HTR-8/SVneo (cell line): Measurements from ENCODE around the gene DPH6.
A peak's percentile ranks its signal among the peaks of the same experiment; 100 is the strongest.

Experiments used
- DNase-seq: peaks from one replicate; pipeline ENCODE4 v3.0.0; 2011; ENCODE audit warnings: low spot score, mixed read lengths; ENCODE audit not compliant: insufficient read length
- FAIRE-seq: peaks from 2 replicates; lab custom pipeline; 2011; peaks lifted over from hg19 to GRCh38; lab: Jason Lieb, UNC

The DPH6 gene

DNA sequence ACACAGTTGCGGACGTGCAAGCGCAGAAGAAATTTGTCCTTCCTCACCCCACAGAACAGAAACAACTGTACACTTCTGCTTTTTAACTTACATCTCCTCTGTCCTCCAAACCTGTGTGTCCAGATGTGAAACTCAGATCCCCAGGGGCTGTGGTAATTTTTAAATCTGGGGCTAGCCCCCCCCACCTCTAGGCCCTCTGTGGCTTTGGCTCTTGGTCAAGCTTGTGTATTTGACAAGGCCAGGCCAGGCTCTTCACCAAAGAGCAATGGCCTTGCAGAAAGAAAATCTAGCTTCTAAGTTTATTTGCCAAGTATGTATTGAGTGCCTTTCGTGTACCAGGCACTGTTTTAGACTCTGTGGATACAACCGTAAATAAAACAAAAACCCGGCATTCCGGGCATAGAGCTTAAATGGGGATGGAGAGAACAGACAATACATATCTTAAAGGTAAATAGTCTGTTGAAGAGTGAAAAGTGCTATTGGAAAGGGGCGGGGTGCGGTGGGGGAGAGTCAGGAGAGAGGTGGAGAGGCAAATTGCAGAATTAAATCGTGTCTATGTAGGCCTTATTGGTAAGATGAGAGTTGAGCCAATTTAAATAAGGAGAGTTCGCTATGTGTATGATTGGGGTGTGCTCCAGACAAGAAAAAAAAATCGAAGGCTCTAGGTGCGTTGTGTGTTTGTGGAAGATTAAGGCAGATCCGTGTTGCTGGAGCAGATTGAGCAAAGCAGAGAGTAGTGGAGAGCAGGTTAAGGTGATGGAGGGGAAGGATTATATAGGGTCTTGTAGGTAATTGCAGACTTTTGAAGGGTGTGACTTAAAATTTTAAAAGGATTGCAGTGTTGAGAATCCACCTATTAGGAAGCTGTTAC is 781 bp upstream of the DPH6 start:
- FAIRE-seq (no peak), DNase-seq (peak; percentile 1)

DNA sequence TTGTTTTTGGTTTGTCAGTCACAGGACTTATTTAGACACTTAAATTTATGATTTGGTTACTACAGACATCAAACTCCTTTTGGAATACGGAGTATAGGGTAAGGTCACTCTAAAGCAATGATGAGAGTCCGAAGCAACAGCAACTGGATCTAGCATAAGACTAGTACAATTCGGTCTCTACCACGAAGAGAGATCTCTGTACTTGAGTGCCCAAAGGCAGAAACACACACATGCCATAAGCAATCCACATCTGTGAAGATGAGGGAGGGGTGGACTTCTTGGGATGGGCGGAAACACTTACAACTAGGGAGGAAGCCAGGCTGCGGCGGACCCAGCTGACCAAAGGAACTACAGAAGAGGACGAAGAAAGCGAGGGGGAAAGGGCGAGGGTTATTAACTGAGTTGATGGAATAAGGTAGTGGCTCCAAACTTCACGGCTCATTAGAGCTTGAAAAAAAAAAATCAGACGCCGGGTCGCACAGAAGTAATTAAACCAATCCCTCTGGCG is 595 bp downstream of the DPH6 start:
- FAIRE-seq (no peak), DNase-seq (peak; percentile 26)

GRCh38 chr15:35540885-35541284 is 5.1 kb downstream of the DPH6 start:
- DNase-seq = no peak
- no peak for FAIRE-seq

DNA sequence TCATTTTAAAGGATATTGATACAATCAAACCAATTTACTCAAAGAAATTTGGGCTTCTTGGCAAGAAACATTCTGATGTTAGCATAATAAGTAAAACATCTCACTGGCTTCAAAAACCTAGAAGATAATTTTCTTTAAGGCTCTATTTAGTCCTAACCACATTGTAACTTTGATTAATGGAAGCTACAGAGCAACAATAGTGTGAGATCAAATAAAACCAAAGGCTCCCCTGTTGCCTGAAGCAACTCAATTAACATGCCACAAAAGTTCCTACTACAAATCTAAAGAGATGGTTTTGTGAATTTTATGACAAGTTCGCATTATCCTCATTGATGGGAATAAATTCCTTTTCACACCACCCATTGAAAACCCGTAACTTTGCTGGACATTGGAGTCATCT is 5.9 kb downstream of the DPH6 start:
- DNase-seq = no peak
- FAIRE-seq = no peak

DNA sequence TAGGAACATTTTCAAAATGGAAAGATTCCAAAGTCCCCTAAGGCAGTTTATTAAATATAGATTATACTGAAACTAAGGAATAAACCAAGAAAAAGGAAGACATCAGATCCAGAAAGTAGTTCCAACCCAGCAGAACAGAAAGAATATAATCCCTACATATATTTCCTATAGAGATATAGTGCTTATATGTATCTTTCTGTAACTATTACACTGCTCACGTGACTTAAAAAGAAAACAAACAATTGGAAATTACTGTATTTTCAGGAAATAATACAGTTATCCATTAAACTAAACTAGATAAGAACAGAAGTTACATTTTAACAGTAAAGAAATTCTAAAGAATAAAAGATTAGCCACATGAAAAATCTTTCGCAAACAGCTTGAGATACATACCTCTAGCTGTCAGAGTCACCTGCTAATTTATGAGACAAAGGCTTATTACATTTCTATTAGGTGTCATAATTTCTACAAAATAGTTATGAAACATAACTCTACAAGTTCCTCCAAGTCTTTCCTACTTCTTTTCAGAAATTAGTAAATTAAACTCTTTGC is 10.5 kb downstream of the DPH6 start:
- no peak for DNase-seq
- FAIRE-seq = no peak

DNA sequence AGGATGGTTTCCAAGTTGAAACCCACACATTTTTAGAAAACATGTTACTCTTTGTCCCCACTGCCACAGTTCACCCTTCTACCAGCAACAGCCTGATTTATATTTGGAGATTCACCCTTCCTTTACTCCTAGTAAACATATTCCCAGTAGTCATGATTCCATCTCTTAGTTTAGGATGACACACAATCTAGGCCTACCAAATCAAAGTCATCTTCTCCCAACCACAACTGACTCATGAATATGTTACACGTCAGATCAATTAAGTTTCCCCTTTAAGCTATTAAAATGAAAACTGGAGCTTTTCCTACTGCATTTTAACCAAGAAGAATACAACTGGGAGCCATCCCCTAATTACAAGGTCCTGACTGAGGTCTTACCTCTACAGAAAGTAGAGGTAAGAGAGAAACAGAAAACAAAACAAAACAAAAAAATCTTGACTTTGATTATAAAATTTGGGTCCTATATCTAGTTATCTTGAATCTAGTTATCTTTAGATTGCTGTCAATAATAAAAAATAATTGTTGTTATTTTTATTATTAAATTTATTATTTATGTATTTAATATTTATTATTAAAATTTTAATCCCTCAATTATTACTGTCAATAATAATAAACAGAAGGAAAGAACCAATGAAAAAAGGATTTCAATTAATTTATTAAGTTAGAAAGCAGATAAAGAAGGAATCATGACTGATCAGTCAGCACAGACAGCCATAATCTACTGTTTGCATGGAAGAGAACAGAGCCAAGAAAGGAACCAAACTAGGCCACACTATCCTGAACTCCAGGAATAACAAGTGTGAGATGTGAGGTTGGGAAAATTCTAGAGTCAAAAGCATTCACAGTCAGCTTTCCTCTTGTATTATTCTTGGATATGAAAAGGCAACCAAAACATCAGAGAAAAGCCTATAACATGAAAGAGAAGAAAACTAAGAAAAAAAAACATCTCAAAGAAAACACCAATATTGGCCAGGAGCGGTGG is 12.5 kb downstream of the DPH6 start:
- DNase-seq (no peak), FAIRE-seq (no peak)

GRCh38 chr15:35530698-35531097 is 15.3 kb downstream of the DPH6 start:
- DNase-seq (no peak), FAIRE-seq (no peak)

- FAIRE-seq = no peak
- DNase-seq = no peak
Measured at GRCh38 chr15:35529784-35530183, 16.2 kb downstream of the DPH6 start.

GRCh38 chr15:35522061-35522460 is 23.9 kb downstream of the DPH6 start:
- DNase-seq = no peak
- FAIRE-seq = no peak

- FAIRE-seq (no peak), DNase-seq (peak; percentile 7)
Measured at GRCh38 chr15:35519541-35520149, 26.3 kb downstream of the DPH6 start.

DNA sequence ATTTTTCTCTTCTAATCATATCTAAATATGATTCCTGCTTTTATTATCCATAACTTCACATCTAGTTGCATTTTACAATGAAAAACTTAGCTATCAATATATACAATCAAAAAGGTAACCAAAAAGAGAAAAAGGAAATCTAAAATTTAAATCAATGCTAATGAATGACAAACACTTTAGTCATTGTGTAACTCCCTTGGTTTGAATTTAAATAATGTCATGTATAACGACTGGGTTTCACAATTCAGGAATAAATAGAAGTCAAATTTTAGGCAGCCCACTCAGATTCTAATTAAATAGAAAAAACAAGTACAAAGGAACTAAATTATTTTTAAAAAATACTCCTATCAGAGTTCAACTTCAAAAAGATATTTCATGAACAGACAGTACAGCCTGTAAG is 26.9 kb downstream of the DPH6 start:
- no peak for FAIRE-seq
- no peak for DNase-seq

GRCh38 chr15:35514759-35515158 is 31.2 kb downstream of the DPH6 start:
- DNase-seq (no peak), FAIRE-seq (no peak)

- no peak for DNase-seq
- no peak for FAIRE-seq
Measured at GRCh38 chr15:35507932-35508638, 37.9 kb downstream of the DPH6 start.

DNA sequence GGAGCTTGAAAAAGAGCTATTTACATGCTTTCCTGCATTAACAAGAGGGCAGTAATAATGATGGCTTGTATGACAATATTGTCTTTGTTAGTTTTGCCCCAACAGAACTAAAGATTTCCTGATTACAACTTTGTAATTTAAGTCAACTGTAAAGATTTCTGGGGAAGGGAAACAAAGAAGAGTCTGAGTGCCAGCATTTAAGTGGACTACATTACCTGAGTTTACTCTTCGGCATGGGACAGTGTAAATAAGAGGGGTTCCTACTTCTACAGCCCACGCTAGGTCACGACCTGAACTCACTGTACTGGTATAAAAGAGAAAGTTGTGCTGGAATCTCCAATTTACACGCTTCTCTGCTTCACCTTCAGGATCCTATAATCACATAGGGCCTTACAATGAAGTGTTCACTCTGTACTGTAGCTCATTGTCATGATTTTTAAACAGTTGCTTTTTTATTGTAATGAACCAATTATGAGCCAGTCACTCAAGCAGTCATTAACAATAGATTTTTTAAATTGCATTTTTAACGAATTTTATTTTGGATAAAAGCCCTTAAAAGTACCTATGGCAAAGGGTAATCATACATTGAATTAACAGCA is 39.6 kb downstream of the DPH6 start:
- no peak for FAIRE-seq
- DNase-seq = no peak

GRCh38 chr15:35505809-35506208 is 40.2 kb downstream of the DPH6 start:
- FAIRE-seq (no peak), DNase-seq (no peak)

DNA sequence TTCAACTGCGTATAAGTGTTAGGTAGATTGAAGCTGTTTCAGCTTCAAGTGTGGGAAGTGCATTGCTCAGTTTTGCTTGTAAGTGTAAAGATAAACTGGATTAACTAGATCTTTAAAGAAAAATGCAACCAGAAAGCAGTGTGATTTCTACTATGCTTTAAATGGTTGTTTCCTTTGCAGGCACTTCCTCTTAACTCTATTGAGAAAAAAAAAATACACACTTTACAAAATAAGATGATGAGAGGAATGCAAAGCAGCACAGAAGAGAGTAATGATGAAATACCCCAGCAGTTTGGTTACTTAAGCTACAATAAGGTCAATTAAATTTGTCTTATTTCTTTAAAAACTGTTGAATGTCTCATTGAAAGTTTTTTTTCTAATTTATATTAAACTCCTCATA is 40.8 kb downstream of the DPH6 start:
- no peak for DNase-seq
- no peak for FAIRE-seq

DNA sequence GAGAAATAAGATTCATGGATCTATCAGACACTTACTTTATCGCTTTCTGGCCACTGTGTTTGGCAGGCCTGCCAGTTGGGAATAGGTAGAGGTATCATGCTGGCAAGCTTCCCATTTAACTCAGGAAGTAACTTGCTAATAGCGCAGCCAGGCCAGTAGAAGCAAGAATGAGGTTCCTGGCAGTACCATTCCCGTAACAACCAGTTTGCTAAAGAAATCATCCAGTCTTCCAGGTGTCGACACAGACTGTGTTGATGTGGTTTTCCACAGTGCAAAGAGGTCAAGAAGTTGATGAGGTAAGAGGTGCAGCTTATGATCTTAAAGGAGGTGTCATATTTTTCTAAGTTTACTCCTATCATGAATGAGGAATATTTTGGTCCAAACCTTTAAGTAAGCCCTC is 46.2 kb downstream of the DPH6 start:
- DNase-seq (no peak), FAIRE-seq (no peak)

DNA sequence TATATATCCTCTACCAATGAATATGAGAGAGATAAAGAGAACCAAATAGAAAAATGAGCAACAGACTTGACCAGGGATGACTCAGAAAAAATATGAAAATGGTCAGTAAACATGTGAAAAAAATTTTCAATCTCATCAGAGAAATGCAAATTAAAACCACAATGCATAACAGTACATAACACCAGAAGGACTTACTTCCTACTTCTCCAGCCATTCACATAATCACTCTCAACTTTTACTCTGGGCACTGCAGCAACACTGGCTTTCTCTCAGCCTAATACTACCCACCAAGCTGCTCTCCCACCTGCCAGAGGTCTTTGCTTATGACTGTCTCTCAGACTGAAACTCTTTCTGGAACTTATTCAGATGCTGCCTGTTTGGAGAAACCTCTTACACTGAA is 49.4 kb downstream of the DPH6 start:
- no peak for DNase-seq
- FAIRE-seq = no peak

- no peak for DNase-seq
- no peak for FAIRE-seq
Measured at GRCh38 chr15:35495080-35495479, 50.9 kb downstream of the DPH6 start.
